Endometrial microvascular endothelial cells (primary cell): ENCODE data around the gene GUCY1B1. TPM values are rescaled to one million over a fixed set of nuclear protein-coding genes. Genes with fewer than 3 reads are reported as not detected.

Source experiments
- in situ Hi-C: cut with HindIII; loops from 2 replicates; pipeline ENCODE4 v1.10.0; 2017; ENCODE audit warnings: low sequenced_read_pairs, low pct_unique_long_range_greater_than_20kb; ENCODE audit errors: inconsistent ontology term
- total RNA-seq: library from RNA; depleted of rRNA; stranded (reverse); fragments of >200 nt; gene quantifications from one replicate; pipeline ENCODE4 v1.2.3, GENCODE V29; 2015; ENCODE audit errors: inconsistent ontology term

The GUCY1B1 gene
- total RNA-seq, 1 donor from 2014 or later, result 5.4 TPM

GRCh38 chr4:155837203-155837796, 78.5 kb downstream of the GUCY1B1 start:
- in situ Hi-C loops, result no loop called here

GRCh38 chr4:155842080-155842479, 83.3 kb downstream of the GUCY1B1 start:
- in situ Hi-C loops, result no loop called here

GRCh38 chr4:155846929-155847328, 88.1 kb downstream of the GUCY1B1 start:
- in situ Hi-C loops, result no loop called here

- in situ Hi-C loops, result no loop called here
Measured at GRCh38 chr4:155849042-155849441, 90.2 kb downstream of the GUCY1B1 start.

GRCh38 chr4:155853189-155853588, 94.4 kb downstream of the GUCY1B1 start:
- in situ Hi-C loops, result no loop called here

- in situ Hi-C loops, result no loop called here
Measured at GRCh38 chr4:155854582-155855226, 95.9 kb downstream of the GUCY1B1 start.

GRCh38 chr4:155855897-155856296, 97.1 kb downstream of the GUCY1B1 start:
- in situ Hi-C loops, result no loop called here

Other genes with a start within 250 kb of the GUCY1B1 start
- 1.5 TPM for gene GUCY1A1, start 92.2 kb upstream of the GUCY1B1 start, total RNA-seq
- gene ASIC5, start 107.3 kb downstream of the GUCY1B1 start, total RNA-seq, result not detected
- not detected for gene TDO2, start 144.7 kb downstream of the GUCY1B1 start, total RNA-seq
- gene CTSO, start 194.8 kb downstream of the GUCY1B1 start, total RNA-seq, result 11.5 TPM